A549 treated with CpdA at 1 μM for 4 hours (cell line): ENCODE measurements around the gene C10orf67. TPM values are rescaled to one million over a fixed set of nuclear protein-coding genes. Genes with fewer than 3 reads are reported as not detected.

Experiments
- total RNA-seq: library from RNA; stranded (reverse); fragments of 200-300 nt; extraction: Qiagen RNA extraction; gene quantifications from 5 replicates; pipeline ENCODE4 v1.2.3, GENCODE V29; 2022; ENCODE audit warnings: low read depth

Gene C10orf67
- 0.05 to 0.22 TPM (median 0.10 TPM) in 3 of 5 replicates, not detected in the others for total RNA-seq

DNA sequence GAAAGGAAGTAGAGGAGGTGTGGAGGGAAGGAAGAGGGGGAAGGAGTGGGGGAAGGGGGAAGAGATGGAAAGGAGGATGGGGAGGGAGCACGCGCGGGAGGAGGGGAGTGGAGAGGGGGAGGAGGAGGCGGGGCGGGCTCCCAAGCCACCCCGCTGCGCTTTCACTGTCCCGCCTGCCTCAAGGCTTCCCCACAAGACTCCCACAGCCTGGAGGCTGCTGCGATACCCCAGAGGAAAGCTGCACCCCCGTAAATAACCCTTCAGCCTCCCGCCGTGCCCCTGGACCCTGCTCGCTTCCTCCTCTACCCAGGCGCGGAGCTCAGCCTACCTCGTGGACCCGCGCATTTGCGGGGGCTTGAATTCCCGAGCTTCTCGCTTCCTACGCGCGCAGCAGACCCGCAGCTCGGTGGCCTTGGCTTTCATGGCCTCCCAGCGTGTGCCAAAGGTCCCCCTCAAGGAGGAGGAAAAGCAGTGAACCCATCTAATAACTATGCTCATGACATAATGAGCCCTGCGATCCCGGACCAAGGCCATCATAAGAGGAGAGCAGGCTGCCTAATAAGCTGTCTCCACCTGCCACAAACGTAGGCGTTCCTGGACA lies at the start of gene C10orf67:
C10orf67 (minus strand) TSS at position 557 of the 601 bp plus-strand sequence; CDS start at position 534, 23 bp downstream.

DNA sequence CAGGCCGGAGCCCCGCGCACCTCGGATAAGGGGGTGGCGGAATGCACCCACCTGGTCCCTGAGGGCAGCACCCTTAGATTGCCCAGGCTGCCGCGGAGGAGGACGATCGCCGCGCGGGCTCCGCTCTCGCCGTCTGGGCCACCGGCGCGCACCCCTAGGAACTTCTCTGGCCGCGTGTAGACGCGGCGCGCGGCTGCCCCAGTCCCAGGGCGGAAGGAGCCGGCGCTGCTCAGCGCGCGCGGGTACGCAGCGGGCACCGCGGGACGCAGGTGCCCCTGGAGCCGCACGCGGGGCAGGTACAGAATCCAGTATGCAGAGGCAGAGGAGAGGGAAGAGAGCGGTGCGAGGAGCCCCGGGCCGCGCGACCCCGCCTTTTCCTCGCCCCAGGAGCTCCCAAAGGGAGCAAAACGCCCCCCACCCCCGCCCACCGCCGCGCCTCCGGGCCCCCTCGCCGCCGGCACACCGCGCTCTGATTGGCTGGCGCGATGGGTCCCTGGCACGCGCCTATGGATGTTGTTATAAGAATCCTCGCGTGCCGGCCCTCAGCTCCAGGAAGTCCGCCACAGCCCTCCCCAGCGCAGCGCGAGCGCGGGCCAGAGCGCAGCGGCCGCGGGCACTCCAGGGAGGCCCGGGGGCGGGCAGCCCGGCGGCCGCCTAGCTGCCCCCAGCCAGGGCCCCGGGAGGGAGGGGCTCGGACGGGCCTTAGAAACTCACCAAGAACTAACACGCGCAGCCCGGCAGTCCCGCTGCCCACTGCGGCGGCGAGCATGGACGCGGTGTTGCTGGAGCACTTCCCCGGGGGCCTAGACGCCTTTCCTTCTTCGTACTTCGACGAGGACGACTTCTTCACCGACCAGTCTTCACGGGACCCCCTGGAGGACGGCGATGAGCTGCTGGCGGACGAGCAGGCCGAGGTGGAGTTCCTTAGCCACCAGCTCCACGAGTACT lies 152.6 kb downstream of the C10orf67 start, which contains the start of gene PTF1A:
PTF1A (plus strand) TSS at position 549 of the 948 bp plus-strand sequence; CDS start at position 768, 219 bp downstream.

Other genes starting within 250 kb of the C10orf67 start
- gene MSRB2, start 249.2 kb downstream of the C10orf67 start, total RNA-seq, result 9.0 to 18.3 TPM (median 16.7 TPM) in 5 replicates
- not detected in 5 replicates for gene PTF1A, start 152.5 kb downstream of the C10orf67 start, total RNA-seq
- 2.4 to 4.4 TPM (median 4.1 TPM) in 5 replicates for gene OTUD1, start 94.3 kb upstream of the C10orf67 start, total RNA-seq